DMS114 treated with DMSO at 0.1 percent for 48 hours (cell line): ENCODE data around the gene PDE7B.
"Not testable (repeated sequence)": the region's sequence is repeated elsewhere in the genome, so short reads cannot be mapped to it uniquely, and the experiment has no call there.

Experiments
- DNase-seq: peaks from one replicate; lab custom pipeline; 2025; ENCODE audit not compliant: unreplicated experiment; lab: John Stamatoyannopoulos, UW

Gene PDE7B

DNA sequence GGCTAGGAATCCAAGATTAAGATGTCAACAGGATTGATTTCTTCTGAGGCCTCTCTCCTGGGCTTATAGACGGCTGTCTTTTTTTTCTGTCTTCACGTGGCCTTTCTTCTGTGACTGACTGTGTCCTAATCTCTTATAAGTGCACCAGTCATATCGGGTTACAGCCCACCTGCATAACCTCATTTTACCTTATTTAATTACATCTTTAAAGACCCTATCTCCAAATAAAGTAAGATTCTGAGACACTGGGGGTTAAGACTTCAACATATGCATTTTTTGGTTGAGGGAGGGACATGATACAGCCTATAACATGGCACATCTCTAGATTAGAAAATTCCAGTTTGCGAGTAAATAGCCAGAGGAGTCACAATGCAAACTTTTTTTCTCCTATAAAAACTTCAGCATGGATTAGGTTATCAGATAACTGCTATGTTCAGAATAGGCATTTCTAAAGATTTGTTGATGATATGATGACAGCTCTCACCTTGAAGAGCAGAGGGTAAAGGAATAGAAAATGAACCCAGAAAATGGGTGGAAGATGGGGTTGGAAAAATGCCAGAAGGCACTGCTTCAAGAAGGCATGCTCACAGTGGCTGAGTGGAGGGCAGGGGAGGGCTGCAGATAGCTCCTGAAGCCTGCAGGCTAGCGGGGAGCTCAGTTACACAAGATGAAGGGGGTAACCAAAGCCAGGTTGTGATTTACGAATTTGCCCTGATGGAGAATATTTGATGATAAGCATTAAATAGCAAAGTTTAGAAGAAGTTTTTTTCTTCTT is 8.7 kb upstream of the PDE7B start:
- no peak for DNase-seq

DNA sequence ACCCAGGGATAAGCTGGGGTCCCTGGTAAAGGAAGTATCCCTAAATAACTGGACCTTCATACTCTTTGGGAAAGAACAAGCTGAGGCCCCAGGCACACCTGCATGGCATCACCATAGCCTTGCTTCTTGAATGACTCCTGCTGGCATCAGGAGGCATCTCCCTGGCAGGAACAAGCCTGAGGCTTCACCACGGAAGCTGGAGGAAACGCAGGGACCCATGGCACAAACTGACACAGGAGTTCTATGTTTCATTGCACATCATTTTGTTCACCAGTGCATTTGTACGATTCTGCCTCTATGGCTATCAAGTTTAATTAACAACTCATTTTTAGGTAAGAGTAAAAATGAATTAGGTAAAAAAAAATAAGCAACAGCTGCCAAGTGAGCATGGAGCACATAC is 619 bp upstream of the PDE7B start:
- no peak for DNase-seq

DNA sequence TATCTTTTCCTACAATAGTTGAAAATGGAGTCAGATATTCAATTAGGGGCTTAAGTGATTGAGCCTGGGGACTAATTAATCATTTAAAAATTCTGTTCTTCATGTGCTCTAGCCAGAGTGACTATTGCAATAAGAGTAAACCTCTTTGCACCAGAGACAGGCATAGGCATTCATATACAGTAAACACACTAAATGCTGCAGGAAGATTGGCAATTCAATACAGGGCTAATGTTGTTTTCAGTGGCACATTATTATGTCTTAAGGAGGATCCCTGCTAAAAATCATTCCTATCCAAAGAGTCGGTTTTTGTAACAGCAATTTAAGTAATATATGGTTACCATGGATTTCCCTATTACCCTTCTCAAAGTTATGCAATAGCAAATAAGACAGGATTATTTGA is 1.2 kb downstream of the PDE7B start:
- no peak for DNase-seq

DNA sequence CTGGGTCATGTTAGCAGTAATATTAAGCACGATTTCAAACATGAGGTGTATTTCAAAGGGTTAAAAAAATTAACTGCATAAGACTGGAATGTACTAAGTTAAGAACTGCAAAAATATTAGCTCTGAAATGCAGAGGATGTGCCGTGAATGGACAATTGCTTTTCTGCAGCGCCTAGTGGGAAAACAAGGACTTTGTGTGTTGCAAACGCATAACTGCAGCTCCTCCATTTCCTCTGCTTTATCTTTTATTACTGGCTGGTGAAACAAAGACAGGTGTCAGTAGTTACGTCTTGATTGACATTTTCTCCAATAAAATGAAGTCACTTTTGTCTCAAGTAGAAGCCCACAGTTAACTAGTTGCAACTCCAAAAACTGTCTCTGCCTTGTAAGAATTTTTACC is 1.7 kb downstream of the PDE7B start:
- no peak for DNase-seq

DNA sequence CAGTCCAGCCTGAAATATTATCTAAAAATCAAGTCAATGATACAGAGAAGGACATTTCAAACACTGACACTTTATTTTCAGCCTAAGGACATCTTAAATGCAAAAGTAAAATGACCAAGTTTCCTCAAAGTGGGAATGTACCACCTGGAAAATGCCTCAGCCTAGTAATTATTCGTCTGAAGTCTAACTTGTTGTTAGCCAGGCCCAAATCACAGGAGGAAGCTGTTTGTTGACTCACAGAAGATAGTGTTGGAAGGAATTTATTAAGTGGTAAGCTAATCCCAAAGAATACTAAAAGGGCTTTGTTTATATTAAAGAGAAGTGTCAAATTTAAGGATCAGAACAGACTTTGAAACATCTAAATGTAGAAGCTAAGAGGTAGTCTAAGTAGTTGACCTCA is 2.5 kb downstream of the PDE7B start:
- no peak for DNase-seq

DNA sequence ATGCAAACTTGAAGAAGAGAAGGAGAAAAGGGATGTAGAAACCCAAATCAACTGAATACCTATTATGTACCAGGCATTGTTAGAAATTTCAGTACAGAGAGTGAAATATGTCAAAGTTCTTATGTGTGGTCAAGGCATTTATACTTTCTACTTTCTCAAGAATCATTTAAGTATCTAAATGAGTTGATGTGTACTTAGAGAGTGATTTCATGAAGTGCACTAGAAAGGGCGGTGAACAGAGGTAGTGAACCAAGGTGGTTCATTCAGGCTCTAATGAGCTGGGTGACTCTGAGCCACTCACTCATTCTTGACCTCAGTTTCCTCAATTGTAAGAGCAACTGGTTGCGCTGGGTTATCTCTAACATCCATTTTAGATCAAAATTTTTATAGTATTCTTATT is 3.3 kb downstream of the PDE7B start:
- DNase-seq: no peak

DNA sequence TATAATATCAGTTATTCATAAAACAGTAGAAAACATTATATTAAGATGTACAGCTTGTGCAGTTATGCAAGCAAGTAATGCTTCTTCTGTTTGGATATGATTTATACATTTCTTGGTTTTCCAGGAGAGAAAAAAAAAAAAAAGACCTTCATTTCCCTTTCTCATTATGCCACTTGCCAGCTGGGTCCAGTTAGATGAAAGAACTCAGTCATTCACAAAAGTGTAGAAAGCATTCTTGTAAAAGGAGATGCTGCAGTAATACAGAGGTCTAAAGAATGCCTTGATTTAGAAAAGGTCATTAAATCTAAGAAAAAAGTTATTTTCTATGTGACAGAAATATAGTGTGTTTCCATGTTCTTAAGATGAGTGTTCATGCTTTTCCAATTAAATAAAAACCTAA is 7.4 kb downstream of the PDE7B start:
- no peak for DNase-seq

DNA sequence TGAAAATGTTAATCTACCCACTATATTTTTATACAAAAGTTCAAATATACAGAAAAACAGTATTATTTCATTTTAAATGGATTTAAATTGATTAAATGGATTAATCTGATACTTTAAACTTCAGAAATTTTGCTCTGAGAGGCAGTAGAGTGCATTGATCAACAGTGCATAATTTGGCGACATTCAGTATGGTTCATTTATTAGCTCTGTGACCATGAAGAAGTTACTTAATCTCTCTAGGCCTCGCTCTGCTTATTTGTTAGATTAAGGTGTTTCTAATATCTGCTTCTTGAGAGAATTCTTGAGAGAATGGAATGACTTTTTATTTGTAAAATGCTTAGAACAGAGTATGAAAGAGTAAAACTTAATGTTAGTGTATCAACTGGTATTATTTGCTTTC is 8.9 kb downstream of the PDE7B start:
- no peak for DNase-seq

DNA sequence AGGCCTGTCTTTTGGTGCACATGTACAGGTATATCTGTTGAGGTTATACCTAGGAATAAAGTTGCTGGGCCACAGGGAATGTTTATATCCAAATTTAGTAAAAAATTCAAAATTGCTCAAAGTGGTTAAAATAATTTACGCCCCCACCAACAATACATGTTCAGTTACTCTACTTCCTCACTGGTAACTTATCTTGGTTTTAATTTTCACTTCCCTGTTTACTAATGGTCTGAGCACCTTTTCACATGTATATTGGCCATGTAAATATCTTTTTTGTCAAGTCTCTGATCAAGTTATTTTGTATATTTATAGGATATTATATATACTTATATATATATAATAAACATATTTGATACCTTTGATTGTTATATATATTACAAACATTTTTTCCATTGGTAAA is 9.7 kb downstream of the PDE7B start:
- DNase-seq: no peak

DNA sequence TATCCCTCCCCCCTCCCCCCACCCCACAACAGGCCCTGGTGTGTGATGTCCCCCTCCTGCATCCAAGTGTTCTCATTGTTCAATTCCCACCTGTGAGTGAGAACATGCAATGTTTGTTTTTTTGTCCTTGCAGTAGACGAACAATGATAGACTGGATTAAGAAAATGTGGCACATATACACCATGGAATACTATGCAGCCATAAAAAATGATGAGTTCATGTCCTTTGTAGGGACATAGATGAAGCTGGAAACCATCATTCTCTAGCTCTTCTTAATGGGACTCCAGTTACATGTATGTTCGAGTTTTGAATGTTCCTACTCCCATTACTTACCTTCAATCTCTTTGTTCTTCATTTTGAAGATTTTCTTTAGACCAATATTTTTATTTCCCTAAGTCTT is 13.4 kb downstream of the PDE7B start:
- not testable (repeated sequence) for DNase-seq

DNA sequence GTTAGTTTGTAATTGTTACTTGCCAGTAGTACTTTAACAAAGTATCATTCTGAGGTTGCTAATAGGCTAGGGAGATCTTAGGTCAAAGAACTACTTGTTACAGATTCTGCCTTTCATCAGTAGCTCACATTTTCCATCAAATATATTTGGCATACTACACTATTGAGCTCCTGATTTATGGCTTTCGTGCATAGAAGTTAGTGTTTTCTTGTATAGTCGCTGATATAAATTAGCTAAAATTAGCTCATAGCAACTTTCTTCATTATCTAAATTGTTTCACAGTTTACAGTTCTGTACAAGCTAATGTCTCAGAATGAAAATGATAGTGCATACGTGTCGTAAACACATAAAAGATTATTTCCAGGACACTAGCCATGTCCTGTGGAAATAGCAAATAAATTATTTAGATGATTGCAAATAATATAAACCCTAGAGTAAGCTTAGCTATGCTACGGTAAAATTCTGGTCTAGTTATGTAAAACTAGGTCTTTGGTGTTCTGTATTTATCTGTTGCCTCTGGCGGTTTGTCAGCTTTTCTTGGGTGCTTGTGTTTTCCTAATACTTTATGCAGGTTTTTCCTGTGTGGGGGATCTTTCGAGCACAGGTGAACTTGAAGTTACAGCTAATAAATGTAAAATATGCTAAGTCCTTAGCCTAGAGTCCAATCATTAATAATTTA is 15.1 kb downstream of the PDE7B start:
- no peak for DNase-seq

DNA sequence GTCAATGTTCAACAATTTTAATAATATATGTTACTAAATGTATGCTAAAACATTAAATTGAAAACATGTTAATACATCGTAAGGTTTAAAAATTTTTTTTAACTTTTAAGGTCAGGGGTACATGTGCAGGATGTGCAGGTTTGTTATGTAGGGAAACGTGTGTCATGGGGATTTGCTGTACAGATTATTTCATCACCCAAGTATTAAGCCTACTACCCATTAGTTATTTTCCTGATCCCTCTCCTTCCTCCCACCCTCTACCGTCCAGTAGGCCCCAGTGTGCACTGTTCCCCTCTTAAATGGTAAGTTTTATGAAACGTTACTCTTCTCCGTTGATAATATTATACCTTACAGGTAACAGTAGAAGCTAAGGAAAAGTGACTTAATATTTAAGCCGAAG is 15.8 kb downstream of the PDE7B start:
- no peak for DNase-seq

DNA sequence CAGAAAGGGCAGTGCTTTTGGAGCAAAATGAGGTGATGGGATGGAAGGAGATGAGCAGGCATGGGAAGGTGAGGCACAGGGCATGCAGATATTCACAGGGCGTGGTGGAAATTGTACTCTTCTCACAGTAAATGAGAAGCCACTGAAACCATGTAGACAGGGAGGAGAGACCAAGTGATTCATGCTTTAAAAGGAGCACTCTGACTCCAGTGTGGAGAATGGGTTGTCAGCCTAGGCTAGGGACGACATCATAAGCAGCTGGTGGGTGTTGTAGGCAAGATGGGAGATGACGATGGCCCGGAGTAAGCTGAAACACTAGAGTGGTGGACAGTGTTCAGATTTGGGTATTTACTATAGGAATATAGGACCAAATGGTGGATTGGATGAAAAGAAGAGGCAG is 18.4 kb downstream of the PDE7B start:
- DNase-seq: no peak

DNA sequence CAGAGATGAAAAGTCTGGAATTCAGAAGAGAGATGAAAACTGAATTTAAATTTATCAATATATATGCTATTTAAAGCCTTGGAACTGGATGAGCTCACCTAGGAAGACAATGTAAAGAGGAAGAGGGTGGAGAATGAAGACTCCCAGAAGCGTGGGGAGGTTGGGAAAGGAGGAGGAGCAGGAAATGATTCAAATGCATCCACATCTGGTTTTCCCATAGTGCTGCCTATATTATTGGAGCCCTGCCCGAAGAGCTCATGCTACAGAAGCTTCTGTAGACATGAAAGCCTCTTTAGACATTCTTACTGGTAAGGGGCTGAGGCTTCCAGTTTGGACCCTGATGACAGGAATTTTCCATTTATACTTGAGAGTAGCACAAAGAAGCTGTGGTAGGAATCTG is 19.2 kb downstream of the PDE7B start:
- no peak for DNase-seq

DNA sequence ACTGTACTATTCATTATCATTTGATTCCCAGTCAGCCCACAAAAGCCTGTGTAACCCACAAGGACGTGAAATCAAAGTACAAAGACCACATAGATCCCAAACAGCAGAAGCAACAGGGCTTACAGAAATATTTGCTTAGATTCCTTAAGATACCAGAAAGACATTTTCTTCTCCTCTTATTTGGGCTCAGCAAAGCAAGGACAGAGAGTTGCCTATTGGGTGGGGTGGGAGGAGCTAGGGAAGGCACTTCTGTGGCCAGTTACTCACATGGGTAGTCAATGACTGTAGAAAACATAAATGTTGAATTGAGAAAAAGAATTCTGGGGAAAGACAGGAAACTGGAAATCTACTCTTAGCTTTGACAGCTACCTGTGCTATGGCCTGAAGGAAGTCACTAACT is 19.8 kb downstream of the PDE7B start:
- no peak for DNase-seq

DNA sequence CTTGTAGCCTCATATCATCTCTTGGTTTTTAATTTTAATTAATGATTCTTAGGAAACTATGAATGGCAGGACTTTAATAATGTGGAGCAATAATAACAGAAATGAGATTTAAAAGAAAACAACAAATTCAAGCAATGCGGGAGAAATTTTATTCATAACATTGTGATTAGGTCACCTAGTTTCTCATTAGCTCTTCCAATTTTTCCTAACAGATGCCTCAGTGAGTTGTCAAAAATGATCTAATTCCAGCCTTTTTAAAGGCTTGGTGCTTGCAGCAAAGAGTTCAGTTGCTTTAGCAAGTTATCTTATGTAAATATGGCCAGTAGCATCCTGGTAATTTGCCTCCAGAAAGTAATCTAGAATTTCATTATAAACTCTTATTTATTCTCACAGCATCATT is 20.4 kb downstream of the PDE7B start:
- no peak for DNase-seq

DNA sequence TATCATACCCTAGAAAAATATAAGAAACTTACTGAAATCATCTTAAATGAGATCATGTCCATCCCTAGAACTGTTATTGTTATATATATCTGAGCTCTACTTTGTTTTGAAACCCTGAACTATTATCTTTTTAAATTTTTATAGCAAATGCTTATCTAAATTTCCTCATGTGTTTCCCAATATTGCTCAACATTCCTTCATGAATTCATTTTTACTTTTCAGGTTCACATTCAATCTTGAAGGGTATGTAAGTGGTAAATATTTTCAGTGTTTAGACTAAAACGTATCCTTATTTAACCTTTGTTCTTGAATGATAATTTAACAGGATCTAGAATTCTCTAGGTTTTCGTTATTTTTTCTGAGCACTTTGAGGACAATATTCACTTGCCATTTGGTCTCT is 23.9 kb downstream of the PDE7B start:
- DNase-seq: no peak

DNA sequence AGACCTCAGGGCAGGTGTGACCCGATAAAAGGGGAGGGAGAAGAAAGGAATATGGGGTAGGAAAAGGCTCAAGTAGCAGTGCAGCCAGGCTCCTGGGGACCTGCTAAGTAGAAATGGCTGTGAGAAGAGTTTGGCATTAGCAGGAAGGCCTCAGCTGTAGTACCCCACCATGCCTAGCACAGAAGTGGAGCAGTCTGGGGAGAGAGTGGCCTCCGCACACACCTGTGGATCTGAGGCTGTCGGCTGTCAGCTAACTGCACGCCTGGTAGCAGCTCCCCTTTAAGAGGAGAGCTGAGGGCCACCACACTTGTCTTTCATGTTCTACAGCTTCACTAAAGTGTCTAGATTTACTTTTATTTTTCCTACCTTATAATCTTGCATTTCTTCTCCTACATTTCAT is 24.6 kb downstream of the PDE7B start:
- DNase-seq: no peak

DNA sequence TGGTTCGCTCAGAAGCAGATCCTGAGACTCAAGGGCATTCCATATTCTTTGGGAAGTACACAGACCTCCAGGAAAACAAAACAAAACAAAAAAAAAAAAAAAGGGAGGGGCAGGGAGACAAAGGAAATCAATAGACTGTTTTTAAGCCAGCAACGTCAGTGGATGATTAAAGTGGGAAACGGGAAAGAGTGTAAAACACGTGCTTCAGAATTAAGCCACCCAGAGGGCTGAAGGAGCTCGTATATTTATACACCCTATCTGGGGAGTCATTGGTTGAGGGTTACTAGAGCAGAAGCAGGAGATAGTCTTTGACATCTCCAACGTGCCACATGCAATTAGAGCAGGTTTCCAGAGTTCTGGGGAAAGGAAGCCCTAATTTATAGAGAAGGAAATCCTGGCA is 26.2 kb downstream of the PDE7B start:
- no peak for DNase-seq

DNA sequence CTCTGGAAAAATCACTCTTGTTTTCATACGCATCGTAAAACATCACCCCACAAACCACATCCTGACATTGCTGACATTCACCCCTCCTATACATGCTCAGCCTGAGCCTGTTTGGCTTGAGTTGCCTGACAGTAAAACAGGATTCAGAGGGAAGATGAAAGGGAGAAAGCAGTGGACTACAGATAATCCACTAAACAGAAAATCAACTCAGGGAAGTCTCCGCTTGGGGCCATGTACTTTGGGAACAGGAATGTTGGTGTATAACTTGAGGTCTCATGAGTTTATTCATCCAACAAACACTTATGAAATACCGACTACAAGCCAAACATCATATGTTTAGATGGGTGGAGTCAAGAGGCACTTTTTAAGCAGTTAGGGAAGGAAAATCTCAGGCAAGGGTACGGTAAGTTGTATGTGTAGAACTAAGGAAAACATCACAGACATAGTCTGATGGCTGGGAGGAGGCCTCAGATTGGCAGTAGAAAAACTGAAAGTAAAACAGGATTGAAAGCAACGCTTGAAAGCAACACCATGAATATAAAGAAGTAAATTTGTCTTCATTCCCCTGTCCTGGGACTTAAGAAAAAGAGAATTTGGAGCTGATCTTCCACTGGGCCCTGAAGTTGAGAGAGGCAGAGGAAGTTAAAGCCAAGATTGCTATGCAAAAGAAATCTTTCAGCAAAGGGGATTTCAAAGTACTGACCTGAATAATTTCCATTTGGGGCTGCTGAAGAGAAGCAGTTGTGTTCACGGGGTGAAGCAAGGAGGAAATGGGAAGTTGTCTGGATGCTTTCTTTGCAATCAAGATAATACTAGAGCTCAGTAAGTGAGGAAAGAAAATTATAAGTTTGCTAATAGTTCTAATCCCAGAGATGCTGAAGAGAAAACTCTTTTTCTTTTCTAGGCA is 28.8 kb downstream of the PDE7B start:
- DNase-seq: no peak

DNA sequence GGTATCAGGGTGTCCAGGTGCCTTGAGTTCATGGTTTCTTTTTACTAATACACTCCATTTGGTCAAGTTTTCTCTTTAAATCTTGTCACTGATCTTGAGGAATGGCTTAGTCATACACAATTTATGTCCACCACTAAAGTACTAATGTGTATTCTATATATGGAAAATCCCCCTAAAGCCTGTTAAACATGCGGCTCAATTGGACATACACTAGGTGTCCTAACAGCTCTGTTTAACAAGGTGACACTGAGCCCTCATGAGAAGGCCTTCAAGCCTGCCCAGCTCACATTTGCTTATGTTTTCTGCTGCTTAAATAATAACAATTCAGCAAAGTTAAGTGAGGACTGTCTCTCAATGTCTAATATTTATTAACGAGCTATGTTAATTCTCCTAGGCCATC is 31.5 kb downstream of the PDE7B start:
- DNase-seq: no peak

DNA sequence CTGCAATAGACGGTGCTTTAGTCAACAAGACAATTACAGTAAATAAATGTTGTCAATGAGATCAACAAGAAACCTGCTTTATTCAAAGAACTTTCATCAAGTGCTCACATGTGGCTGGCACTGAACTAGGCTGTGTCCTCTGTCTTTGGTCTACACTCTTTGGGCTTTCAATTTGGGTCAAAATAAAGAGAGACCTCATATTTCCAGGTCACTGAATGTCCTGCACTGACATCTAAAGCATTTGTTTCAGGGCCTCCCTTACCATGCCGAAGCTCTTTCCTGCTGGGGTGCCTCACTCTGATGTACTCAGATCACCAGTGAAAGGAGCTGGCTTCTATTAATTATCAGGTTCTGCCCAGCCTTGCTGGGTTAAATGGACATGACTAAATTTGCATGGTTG is 32.0 kb downstream of the PDE7B start:
- no peak for DNase-seq
